GM18909 (cell line): ENCODE data around the gene CELF5.

Experiments
- ATAC-seq: cut with Tn5 transposase; IDR thresholded peaks from one replicate; pipeline ENCODE4 v1.9.1; 2021; ENCODE audit warnings: mild to moderate bottlenecking; ENCODE audit not compliant: unreplicated experiment, poor library complexity

Gene CELF5

DNA sequence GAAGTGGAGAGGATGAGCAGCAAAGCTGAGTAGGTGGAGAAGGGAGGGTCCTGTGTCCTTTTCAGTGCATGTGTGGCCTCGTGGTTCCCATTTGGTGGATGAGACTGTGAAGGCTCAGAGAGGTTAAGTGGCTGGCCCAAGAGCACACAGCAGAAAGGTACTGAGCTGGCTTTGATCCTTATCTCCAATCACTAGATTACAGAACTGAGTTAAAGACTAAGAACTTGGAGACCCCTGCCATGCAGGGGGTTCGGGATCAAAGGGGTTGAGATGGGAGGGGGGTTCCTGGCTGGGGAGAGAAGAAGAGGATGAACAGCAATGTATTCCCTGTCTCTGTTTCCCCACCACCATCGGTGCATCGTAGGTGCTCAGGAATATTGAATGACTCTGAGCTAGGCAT, 11.8 kb downstream of the CELF5 start:
- ATAC-seq: no peak

DNA sequence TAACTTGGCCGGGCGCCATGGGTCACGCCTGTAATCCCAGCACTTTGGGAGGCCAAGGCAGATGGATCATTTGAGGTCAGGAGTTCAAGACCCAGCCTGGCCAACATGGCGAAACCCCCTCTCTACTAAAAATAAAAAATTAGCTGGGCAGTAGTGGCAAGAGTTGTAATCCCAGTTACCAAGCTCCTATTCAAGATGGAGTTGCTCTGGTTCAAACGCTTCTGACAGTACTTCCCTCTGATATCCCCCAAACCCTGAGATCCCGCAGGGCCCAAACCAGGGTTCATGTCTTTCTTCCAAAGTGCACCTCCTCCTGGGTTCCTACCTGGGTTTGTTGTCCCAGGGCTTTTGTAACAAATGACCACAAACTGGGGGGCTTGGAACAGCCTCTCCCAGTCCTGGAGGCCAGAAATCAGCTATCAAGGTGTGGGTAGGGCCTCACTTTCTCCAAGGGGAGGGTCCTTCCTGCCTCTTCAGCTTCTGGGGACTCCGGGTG, 13.7 kb downstream of the CELF5 start:
- no peak for ATAC-seq

DNA sequence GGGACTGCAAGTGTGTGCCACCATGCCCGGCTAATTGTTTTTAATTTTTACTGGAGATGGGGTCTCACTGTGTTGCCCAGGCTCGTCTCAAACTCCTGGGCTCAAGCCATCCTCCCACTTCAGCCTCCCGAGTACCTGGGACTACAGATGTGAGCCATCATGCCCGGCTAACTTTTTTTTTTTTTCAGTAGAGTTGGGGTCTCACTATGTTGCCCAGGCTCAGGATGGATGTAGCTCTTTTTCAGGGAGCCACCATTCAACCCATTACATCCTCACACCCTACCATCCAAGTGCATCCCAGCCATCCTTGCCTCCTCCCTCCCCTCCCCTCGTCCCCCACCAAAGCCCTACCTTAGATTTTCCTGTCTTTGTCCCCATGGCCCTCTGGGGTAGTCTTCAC, 14.9 kb downstream of the CELF5 start:
- no peak for ATAC-seq

DNA sequence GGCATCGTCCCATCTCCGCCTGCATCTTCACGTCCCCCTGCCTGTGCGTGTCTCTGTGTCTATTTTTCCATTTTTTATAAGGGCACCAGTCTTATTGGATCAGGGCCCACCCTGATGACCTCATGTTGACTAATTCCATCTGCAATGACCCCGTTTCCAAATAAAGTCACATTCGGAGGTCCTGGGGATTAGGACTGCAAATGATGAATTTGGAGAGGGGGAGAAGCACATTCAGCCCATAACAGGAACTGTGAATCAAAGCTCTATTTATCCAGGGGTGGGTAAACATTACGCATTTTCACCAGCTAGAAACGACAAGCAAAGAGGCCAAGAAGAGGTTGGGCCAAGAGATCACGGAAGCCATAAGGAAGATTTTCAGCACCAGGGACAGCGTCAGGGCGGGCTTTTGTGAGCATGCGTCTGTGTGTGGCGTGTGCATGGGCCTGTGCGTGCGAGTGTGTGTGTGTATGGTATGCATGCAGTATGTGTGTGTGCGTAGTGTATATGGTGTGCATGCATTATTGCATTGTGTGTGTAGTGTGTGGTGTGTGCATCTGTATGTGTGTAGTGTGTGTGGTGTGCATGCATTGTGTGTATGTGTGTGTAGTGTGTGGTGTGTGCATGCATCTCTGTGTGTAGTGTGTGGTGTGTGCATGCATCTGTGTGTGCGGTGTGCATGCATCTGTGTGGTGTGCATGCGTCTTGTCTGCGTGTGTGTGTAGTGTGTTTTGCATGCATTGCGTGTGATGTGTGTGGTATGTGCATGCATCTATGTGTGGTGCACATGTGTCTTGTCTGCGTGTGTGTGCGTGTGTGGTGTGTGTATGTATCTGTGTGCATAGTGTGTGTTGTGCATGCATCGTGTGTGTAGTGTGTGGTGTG, 19.6 kb downstream of the CELF5 start:
- no peak for ATAC-seq

DNA sequence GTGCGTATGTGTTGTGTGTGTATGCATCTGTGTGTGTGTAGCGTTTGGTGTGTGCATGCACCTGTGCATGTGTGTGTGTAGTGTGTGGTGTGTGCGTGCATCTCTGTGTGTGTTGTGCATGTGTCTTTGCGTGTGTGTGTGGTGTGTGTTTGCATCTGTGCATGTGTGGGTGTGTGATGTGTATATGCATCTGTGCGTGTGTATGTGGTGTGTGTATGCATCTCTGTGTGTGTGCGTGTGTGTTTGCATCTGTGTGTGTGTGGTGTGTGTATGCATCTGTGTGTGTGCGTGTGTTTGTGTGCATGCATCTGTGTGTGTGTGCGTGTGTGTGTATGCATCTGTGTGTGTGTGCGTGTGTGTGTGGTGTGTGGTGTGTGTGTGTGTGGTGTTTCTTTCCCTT, 20.6 kb downstream of the CELF5 start:
- ATAC-seq: no peak

DNA sequence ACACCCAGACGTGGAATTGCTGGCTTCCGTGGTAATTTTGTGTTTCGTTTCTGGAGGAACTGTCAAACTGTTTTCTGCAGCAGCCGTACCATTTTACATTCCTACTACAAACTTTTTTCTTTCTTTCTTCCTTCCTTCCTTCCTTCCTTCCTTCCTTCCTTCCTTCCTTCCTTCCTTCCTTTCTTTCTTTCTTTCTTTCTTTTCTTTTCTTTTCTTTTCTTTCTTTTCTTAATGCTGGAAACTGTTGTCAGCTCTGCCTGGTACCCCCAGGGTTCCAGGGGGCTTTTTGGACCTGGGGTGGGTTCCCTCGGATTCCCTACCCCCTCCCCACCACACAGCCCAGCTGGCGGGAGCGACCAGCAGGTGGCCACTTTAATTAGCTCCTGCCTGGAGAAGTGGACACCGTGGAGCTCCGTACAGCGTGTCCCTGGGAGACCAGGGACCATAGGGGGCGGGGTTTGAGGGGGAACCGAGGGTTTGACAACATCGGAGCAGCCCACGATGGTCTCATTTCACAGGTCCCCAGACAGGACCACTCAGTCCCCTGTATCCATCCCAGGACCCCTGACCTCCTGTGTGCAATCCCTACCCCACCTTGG, 24.4 kb downstream of the CELF5 start:
- no peak for ATAC-seq

DNA sequence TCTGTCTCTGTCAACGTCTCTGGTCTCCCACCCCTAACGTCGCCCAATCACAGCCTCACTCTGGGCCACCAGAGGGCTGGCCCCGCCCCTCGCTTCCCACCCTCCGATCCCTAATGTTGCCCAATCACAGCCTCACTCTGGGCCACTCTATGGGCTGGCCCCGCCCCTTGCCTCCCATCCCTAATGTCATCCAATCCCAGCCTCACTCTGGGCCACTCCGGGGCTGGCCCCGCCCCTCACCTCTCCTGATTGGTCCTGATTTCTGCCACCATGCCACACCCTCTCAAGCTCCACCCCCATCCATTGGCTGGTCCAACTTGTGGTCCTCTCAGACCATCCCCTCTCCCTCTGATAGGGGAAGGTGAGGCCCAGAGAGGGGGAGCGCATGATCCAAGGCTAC, 24.9 kb downstream of the CELF5 start:
- ATAC-seq: no peak

DNA sequence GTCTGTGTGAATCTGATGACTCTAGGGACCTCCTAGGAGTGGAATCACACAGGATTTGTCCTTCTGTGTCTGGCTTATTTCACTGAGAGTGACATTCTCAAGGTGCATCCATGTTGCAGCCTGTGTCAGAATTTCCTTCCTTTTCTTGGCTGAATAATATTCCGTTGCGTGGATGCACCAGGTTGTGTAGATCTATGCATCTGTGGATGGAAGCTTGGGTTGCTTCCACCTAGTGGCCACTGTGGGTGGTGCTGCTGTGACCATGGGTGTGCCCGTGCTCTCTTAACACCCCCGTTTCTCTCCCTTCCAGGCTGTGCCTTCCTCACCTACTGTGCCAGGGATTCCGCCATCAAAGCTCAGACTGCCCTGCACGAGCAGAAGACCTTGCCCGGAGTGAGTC, 26.2 kb downstream of the CELF5 start:
- ATAC-seq: no peak

DNA sequence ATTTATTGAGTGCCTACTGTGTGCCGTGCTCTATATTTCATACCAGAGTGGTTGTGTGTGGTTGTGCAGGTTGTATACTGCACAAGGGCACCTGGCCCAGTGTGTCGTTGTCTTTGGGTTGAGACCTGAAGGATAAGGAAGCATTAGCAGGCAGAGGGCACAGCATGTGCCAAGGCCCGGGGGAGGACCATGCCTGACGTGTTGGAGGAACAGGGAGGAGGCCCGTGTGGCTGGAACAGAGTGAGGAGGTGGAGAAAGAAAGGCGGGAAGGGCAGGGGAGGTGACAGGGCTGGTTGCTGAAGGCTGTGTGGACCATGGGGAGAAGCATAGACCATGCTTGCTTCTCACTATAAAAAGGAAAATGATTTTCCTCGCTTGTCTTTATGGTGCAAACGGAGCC, 26.8 kb downstream of the CELF5 start:
- no peak for ATAC-seq

DNA sequence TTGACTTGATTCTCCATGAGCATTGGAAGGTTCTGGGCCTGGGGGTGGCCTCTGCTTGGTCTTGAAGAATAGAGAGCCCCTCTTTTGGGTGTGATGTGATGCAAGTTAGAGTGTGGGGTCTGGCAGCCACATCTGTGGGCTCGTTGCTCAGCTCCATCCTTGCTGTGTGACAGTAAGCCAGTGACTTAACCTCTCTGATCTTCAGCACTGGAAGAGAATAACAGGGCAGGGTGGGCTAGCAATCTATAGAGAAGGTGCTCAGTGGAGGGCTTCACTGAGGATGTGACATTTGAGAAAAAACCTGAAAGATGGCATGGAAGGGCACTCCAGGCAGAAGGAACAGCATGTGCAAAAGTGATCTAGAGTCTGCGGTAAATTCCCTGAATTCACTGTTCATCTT, 28.2 kb downstream of the CELF5 start:
- ATAC-seq: no peak

DNA sequence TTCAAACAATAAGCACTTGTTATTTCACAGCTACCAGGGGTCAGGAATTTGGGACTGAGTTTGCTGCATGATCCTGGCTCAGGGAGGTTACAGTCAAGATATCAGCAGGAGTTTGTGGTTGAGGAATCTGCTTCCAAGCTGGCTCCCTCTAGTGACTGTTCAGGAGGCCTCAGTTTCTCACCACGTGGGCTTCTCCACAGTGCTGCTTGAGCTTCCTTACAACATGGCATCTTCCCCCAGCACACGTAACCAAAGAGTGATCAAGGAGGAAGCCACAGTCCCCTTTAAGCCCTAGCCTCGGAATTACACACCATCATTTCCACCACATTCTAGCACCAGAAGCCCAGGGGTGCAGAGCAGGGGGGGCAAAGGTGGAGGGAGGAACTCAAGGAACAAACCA, 28.8 kb downstream of the CELF5 start:
- ATAC-seq: no peak

DNA sequence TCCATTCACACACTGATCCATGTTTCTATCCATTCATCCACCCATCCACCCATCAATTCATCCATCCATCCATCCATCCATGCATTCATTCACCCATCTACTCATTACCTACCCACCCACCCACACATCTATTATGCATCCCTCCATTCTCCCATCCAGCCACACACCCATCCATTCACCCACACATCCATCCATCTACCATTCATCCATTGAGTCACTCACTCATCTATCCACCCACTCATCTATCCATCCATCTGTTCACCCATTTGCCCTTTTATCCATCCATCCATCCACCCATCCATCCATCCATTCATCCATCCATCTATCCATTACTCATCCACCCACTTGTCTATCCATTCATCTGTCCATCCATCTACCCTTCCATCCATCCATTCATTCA, 30.1 kb downstream of the CELF5 start:
- ATAC-seq: no peak

DNA sequence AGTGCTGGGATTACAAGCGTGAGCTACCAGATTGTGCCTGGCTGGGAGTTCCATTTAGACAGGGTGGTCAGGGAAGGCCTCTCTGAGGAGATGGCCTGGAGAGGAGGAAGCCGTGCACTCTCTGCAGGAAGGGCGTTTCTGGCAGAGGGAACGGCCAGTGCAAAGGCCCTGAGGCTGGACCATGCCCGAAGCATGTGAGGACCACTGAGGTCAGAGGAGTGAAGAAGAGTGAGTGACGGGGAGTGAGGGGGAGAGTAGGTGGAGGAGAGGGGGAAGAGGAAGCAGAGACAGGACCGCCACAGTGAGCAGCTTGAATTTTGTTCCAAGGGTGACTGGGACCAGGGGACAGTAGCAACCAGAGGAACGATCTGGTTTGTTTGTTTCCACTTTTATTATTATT, 32.6 kb downstream of the CELF5 start:
- ATAC-seq: no peak

DNA sequence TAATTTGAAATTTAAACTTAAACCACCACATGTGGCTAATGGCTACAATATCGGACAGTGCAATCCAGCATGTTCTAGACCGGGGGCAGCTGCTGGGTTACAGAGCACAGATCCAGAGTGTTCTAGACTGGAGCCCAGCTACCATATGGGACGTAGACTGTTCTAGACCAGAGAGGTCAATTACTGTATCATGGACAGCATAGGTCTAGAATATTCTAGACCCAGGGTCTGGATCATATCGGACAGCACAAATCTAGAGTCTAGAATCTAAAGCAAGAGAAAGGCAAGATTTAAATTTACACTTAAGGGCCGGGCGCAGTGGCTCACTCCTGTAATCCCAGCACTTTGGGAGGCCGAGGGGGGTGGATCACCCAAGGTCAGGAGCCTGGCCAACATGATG, 37.9 kb downstream of the CELF5 start:
- ATAC-seq: no peak

DNA sequence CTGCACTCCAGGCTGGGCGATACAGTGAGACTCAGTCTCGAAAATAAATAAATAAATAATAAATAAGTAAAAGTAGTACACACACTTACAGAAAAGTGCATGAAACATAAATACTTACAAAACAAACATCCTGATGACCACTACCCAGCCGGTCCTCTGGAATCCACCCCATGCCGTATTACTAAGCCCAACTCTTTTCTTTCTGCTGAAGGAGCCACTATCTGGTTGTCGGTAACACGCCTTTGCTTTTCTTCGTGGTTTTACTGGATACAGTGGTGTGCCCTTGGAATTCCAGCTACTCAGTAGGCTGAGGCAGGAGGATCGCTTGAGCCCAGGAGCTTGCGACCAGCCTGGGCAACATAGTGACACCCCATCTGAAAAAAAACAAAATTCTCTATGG, 39.4 kb downstream of the CELF5 start:
- ATAC-seq: no peak

DNA sequence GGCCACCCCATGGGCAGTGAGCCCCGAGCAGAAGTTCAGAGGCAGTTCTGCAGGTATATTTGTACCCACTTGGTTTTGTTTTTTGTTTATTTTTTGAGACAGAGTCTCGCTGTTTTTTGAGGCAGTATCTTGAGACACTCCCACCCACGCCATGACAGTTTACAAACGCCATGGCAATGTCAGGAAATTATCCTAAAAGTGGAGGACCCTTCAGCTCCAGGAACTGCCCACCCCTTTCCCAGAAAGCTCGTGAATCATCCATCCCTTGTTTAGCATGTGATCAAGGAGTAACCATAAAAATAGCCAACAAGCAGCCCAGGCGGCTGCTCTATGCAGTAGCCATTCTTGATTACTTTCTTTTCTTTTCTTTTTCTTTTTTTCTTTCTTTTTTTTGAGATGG, 41.0 kb downstream of the CELF5 start:
- ATAC-seq: no peak

DNA sequence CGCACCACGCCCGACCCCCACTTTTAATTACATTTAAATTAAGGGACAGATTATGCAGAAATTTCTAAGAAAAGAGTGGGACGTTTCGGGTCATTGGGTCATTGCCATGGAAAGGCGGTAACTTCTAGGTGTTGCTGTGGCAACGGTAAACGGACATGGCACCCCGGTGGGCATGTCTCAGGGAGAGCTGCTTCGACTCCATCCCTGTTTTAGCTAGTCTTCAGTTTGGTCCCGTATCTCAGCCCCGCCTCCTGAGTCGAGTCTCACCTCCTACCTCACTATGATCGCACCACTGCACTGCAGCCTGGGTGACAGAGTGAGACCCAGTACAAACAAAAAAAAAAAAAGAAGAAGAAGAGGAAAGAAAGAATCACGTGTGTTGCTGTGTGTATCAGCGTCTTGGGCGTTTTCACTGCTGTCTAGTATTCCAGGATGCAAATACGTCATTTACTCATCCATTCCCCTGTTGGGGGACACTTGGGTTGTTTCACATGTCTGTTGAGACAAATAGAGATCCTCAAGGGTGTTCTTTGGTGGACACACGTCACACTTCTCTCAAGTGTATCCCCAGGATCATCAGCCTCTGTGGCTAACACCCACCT, 41.7 kb downstream of the CELF5 start:
- ATAC-seq: no peak

DNA sequence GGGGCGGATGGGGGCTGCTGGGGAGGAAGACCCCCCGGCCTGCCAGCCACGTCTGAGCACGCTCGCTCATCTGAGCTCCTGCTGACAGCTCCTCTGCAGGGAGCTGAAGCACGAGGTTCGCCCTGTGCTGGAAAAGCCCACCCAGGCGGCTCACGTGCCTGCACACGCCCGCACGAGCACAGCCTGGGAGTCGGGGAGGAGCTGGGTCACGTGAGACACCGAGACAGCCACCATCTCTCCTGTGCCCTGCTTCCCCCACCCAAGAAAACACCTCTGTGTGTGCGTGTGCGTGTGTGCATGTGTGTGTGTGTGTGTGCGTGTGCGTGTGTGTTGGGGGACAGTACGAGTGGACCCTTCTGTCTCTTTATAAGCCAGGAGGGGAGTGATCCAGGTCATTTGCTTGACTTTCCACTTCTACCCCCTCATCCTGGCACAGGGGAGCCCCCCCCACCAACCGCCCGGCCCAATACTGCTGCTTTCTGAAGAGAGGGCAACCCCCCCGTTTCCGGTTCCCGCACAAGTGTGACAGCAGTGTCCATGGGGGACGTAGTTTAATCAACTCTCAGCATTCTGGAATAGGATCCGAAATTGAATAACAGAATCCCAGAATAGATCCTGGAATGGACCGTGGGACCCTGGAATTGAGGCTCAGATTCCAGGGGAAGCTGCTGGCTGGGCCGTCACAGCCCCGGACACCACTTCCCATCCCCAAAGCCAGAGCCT, 42.5 kb downstream of the CELF5 start:
- ATAC-seq: no peak

DNA sequence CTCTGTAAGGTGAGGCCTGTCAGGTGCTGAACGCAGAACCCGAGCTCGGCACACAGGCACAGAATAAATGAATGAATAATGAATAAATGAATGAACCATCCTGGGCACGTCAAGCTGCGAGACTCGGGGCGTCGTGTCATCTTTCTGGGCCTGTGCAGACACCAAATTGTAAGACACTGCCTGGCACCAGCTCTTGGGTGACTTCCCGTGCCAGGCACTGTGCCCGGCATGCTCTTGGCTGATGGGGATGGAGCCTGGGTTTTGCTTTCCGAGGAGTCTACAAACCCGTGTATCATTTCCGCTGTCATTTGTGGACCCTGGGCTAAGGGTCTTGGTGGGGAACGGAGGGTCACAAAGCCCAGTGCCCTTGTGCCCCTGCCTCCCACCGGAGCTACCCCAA, 43.9 kb downstream of the CELF5 start:
- no peak for ATAC-seq

DNA sequence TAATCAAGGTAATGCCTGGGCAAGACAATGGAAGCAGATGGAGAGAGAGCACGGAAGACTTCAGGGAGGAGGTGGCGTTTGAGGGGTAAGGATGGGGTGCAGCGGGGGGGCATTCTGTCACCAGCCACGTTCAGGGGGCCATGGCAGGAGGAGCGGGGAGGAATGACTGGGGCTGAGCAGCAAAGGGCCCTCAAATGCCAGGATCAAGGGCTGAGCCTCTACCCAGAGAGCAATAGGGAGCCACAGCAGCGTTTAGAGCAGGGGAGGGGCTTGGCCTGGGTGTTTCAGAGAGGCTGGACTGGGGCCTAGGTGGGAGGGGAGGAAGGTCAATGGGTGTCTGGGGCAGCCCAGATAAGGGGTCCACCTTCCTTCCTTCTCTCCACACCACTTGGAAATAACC, 44.3 kb downstream of the CELF5 start:
- ATAC-seq: no peak
